HG03066 (cell line): ENCODE data around the gene GRM8.

Experiments used
- ATAC-seq: cut with Tn5 transposase; IDR thresholded peaks from one replicate; pipeline ENCODE4 v1.9.1; 2021; ENCODE audit warnings: low read depth; ENCODE audit not compliant: unreplicated experiment

Gene GRM8

GRCh38 chr7:127151379-127151778 lies 101.4 kb downstream of the GRM8 start:
- no peak for ATAC-seq

- ATAC-seq: no peak
Measured at GRCh38 chr7:127150543-127150942, 102.2 kb downstream of the GRM8 start.

GRCh38 chr7:127146746-127147536 lies 105.8 kb downstream of the GRM8 start:
- ATAC-seq: no peak

- ATAC-seq: no peak
Measured at GRCh38 chr7:127137146-127137545, 115.6 kb downstream of the GRM8 start.

GRCh38 chr7:127135871-127136485 lies 116.8 kb downstream of the GRM8 start:
- no peak for ATAC-seq

- ATAC-seq: no peak
Measured at GRCh38 chr7:127123220-127123619, 129.5 kb downstream of the GRM8 start.

GRCh38 chr7:127119517-127119916 lies 133.2 kb downstream of the GRM8 start:
- no peak for ATAC-seq

- no peak for ATAC-seq
Measured at GRCh38 chr7:127114742-127115265, 137.9 kb downstream of the GRM8 start.

GRCh38 chr7:127107601-127108007 lies 145.1 kb downstream of the GRM8 start:
- ATAC-seq: peak; percentile 88

- no peak for ATAC-seq
Measured at GRCh38 chr7:127093340-127093739, 159.4 kb downstream of the GRM8 start.

- ATAC-seq: no peak
Measured at GRCh38 chr7:127091620-127092019, 161.1 kb downstream of the GRM8 start.

- no peak for ATAC-seq
Measured at GRCh38 chr7:127089146-127089545, 163.6 kb downstream of the GRM8 start.

- ATAC-seq: no peak
Measured at GRCh38 chr7:127081539-127081938, 171.2 kb downstream of the GRM8 start.

- no peak for ATAC-seq
Measured at GRCh38 chr7:127080576-127080975, 172.2 kb downstream of the GRM8 start.

- ATAC-seq: no peak
Measured at GRCh38 chr7:127066974-127067373, 185.8 kb downstream of the GRM8 start.

- no peak for ATAC-seq
Measured at GRCh38 chr7:127059475-127059874, 193.3 kb downstream of the GRM8 start.

GRCh38 chr7:127057918-127058317 lies 194.8 kb downstream of the GRM8 start:
- ATAC-seq: no peak

GRCh38 chr7:127056202-127056601 lies 196.5 kb downstream of the GRM8 start:
- no peak for ATAC-seq

- no peak for ATAC-seq
Measured at GRCh38 chr7:127047521-127047920, 205.2 kb downstream of the GRM8 start.

- ATAC-seq: no peak
Measured at GRCh38 chr7:127041689-127042452, 210.9 kb downstream of the GRM8 start.

- ATAC-seq: no peak
Measured at GRCh38 chr7:127040042-127040441, 212.7 kb downstream of the GRM8 start.
